ENCODE measurements around the gene RBM14. TPM values are rescaled to one million over a fixed set of nuclear protein-coding genes. Genes with fewer than 3 reads are reported as not detected.
"Not testable (repeated sequence)": the region's sequence is repeated elsewhere in the genome, so short reads cannot be mapped to it uniquely, and the experiment has no call there.

The RBM14 gene
- total RNA-seq, 1 experiment from 2014 or later, result 160 TPM

DNA sequence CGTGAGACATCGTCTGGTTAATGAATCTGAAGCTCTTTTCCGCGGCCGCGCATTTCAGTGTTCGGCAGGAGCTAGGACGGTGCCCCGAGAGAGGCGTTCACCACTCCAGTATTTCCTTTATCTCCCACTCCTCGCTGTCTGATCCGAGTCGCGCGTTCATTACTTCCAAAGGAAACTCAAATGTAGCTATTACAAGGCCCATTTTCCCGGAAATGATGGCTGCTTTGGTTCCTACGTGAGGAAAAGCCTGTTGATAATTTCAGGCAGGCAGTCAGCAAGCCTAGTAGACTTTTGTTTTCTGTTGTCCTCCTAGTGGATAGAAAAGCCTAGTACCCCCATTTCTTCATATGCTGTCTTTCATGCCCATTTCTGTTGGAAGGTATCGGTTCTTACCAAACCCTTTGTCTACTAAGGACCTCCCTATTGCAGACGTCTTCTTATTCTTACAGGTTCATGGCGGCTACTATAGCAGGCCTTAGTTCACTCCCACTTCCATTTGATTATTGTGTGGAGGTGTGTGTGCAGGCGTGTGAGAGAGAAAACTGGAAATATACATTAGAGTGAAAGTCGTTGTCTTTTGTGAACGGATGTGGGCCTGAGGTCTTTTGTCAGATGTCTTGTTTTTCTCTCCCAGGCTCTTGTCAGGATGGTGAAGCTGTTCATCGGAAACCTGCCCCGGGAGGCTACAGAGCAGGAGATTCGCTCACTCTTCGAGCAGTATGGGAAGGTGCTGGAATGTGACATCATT lies 22.8 kb downstream of the RBM14 start:
- POLR2A ChIA-PET, result interaction anchor here (0.6 to 4.7 kb wide), 12 partner anchors 10 to 350 kb away, joined by 3 to 160 read pairs (median 11); partner anchors contain the start of genes ACTN3, DPP3, RBM14 and RBM4B
- TF ChIP-seq, protein P1, sequence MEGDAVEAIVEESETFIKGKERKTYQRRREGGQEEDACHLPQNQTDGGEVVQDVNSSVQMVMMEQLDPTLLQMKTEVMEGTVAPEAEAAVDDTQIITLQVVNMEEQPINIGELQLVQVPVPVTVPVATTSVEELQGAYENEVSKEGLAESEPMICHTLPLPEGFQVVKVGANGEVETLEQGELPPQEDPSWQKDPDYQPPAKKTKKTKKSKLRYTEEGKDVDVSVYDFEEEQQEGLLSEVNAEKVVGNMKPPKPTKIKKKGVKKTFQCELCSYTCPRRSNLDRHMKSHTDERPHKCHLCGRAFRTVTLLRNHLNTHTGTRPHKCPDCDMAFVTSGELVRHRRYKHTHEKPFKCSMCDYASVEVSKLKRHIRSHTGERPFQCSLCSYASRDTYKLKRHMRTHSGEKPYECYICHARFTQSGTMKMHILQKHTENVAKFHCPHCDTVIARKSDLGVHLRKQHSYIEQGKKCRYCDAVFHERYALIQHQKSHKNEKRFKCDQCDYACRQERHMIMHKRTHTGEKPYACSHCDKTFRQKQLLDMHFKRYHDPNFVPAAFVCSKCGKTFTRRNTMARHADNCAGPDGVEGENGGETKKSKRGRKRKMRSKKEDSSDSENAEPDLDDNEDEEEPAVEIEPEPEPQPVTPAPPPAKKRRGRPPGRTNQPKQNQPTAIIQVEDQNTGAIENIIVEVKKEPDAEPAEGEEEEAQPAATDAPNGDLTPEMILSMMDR (IDR thresholded peaks at IDR 0.05; ENCODE audit: insufficient read depth in 1 of 2, low read depth in 1 of 2, low read length in 1 of 2, severe bottlenecking in 1 of 2, unreplicated experiment in 1 of 2), result peak in 1 of 2 experiments; percentile 2
- Mint-ChIP-seq H3K27ac (ENCODE audit: unreplicated experiment) (peak overlapping the region; percentile 99), H3K36me3 (ENCODE audit: insufficient read depth, unreplicated experiment) (peaks cover 100% of the 10 kb centered on the region), H3K4me3 (ENCODE audit: unreplicated experiment) (peak overlapping the region; percentile 95), H3K9me3 (ENCODE audit: unreplicated experiment) (no peaks in the 10 kb centered on the region), H3K27me3 (ENCODE audit: insufficient read depth, unreplicated experiment) (no peaks in the 10 kb centered on the region), H3K4me1 (ENCODE audit: low read depth, unreplicated experiment) (peaks cover 48% of the 10 kb centered on the region)
- H3K4me3 ChIP-seq (ENCODE audit: low read depth, low read length), result peak overlapping the region; percentile 70
- H3K27me3 ChIP-seq (replicated peaks; ENCODE audit: control insufficient read depth, insufficient read depth, low read length), result no peaks in the 10 kb centered on the region
- peaks cover 13% of the 10 kb centered on the region for H3K36me3 ChIP-seq (ENCODE audit: control insufficient read depth, insufficient read depth, low read length)
- peak in 1 of 2 experiments; percentile 43 for DNase-seq
- intact Hi-C loops (cut with micrococcal nuclease; ENCODE audit: unreplicated experiment), result loop anchor here (2.0 kb wide), 1 partner anchor 46 kb away; the partner anchor contains the start of genes CCDC87 and CCS
- H3K4me1 ChIP-seq, result peaks cover 31% of the 10 kb centered on the region
- H3K9me3 ChIP-seq, result no peaks in the 10 kb centered on the region
- CTCF ChIA-PET, result interaction anchor here (0.6 to 2.9 kb wide), 7 partner anchors 10 to 201 kb away, joined by 3 to 32 read pairs (median 9); partner anchors contain the start of genes CCDC87, CCS, DPP3 and MRPL11
- TSS peak; percentile 42 for BruUV-seq (replicated peaks)

GRCh38 chr11:66639814-66640340 lies 23.4 kb downstream of the RBM14 start:
- H3K4me1 ChIP-seq, result peaks cover 31% of the 10 kb centered on the region
- H3K27me3 ChIP-seq (replicated peaks; ENCODE audit: control insufficient read depth, insufficient read depth, low read length); H3K27me3 Mint-ChIP-seq (ENCODE audit: insufficient read depth, unreplicated experiment); H3K9me3 ChIP-seq; DNase-seq; H3K9me3 Mint-ChIP-seq (ENCODE audit: unreplicated experiment); BruUV-seq (replicated peaks): not testable (repeated sequence)
- peaks cover 51% of the 10 kb centered on the region for H3K4me1 Mint-ChIP-seq (ENCODE audit: low read depth, unreplicated experiment)
- H3K27ac Mint-ChIP-seq (ENCODE audit: unreplicated experiment), result peak overlapping the region; percentile 99
- ChIA-PET POLR2A (interaction anchor here (4.7 kb wide), 1 partner anchor 23 kb away, joined by 160 read pairs; the partner anchor contains the start of gene RBM14), CTCF (interaction anchor here (2.9 kb wide), 1 partner anchor 38 kb away, joined by 32 read pairs; the partner anchor contains the start of gene RBM4B)
- intact Hi-C loops (cut with micrococcal nuclease; ENCODE audit: unreplicated experiment), result loop anchor here (2.0 kb wide), 1 partner anchor 47 kb away; the partner anchor contains the start of genes CCDC87 and CCS
- H3K36me3 Mint-ChIP-seq (ENCODE audit: insufficient read depth, unreplicated experiment), result peaks cover 100% of the 10 kb centered on the region
- H3K4me3 Mint-ChIP-seq (ENCODE audit: unreplicated experiment), result peak overlapping the region; percentile 95
- H3K36me3 ChIP-seq (ENCODE audit: control insufficient read depth, insufficient read depth, low read length), result peaks cover 13% of the 10 kb centered on the region
- H3K4me3 ChIP-seq (ENCODE audit: low read depth, low read length), result peak overlapping the region; percentile 70

GRCh38 chr11:66641834-66642233 lies 25.4 kb downstream of the RBM14 start:
- H3K9me3 ChIP-seq, result no peaks in the 10 kb centered on the region
- intact Hi-C loops (cut with micrococcal nuclease; ENCODE audit: unreplicated experiment), result no loop called here
- ChIA-PET POLR2A (interaction anchor here (0.6 to 1.1 kb wide), 3 partner anchors 25 to 35 kb away, joined by 3 read pairs; no protein-coding TSS in a partner anchor), CTCF (no interaction called here)
- DNase-seq, result no peak
- Mint-ChIP-seq H3K27ac (ENCODE audit: unreplicated experiment) (no peak overlapping the region), H3K9me3 (ENCODE audit: unreplicated experiment) (no peaks in the 10 kb centered on the region), H3K4me3 (ENCODE audit: unreplicated experiment) (peak overlapping the region; percentile 95), H3K4me1 (ENCODE audit: low read depth, unreplicated experiment) (peaks cover 50% of the 10 kb centered on the region), H3K36me3 (ENCODE audit: insufficient read depth, unreplicated experiment) (peaks cover 100% of the 10 kb centered on the region), H3K27me3 (ENCODE audit: insufficient read depth, unreplicated experiment) (no peaks in the 10 kb centered on the region)
- TF ChIP-seq, protein P1 (IDR thresholded peaks at IDR 0.05; ENCODE audit: insufficient read depth in 1 of 2, low read depth in 1 of 2, low read length in 1 of 2, severe bottlenecking in 1 of 2, unreplicated experiment in 1 of 2), result no peak
- no TSS peak for BruUV-seq (replicated peaks)
- peaks cover 31% of the 10 kb centered on the region for H3K4me1 ChIP-seq
- no peaks in the 10 kb centered on the region for H3K27me3 ChIP-seq (replicated peaks; ENCODE audit: control insufficient read depth, insufficient read depth, low read length)
- H3K4me3 ChIP-seq (ENCODE audit: low read depth, low read length), result no peak overlapping the region
- H3K36me3 ChIP-seq (ENCODE audit: control insufficient read depth, insufficient read depth, low read length), result peaks cover 17% of the 10 kb centered on the region
